C4-2B (cell line): Measurements from ENCODE around the gene MT1F.

Experiments used
- CTCF ChIP-seq: fragments of 450-650 bp; conservative IDR thresholded peaks from 2 replicates; pipeline ENCODE4 v1.5.1; 2017; ENCODE audit warnings: mild to moderate bottlenecking
- ZFX ChIP-seq: fragments of 450-650 bp; IDR thresholded peaks from 2 replicates; pipeline ENCODE4 v1.6.1; 2017

GRCh38 chr16:56611281-56611833 is 46.4 kb upstream of the MT1F start:
- TF ChIP-seq CTCF (no peak), ZFX (no peak)
